GM12864 (cell line): Measurements from ENCODE around the gene KRTAP29-1.
"Not testable (repeated sequence)": the region's sequence is repeated elsewhere in the genome, so short reads cannot be mapped to it uniquely, and the experiment has no call there.

Experiments used
- DNase-seq: peaks from one replicate; pipeline ENCODE4 v3.0.0-alpha.2; 2011; ENCODE audit warnings: low read depth
- H3K4me3 ChIP-seq: 2 replicates; pipeline ENCODE4 v1.5.1; 2011; ENCODE audit warnings: mild to moderate bottlenecking, low read depth, low read length, control low read depth
- CTCF ChIP-seq: IDR thresholded peaks from 2 replicates; pipeline ENCODE4 v1.5.1; 2011; ENCODE audit warnings: low read depth, mild to moderate bottlenecking, moderate library complexity, low read length, control low read depth, inconsistent platforms; ENCODE audit errors: missing control alignments

KRTAP29-1 gene

GRCh38 chr17:41296846-41297245 is 5.8 kb downstream of the KRTAP29-1 start:
- no peak for DNase-seq
- H3K4me3 ChIP-seq = no peak overlapping the region
- no peak for TF ChIP-seq CTCF

GRCh38 chr17:41294016-41294415 is 8.6 kb downstream of the KRTAP29-1 start:
- TF ChIP-seq CTCF = no peak
- DNase-seq = no peak
- H3K4me3 ChIP-seq = no peak overlapping the region

- no peak for DNase-seq
- no peak overlapping the region for H3K4me3 ChIP-seq
- no peak for TF ChIP-seq CTCF
Observed at GRCh38 chr17:41287050-41287449, 15.6 kb downstream of the KRTAP29-1 start.

GRCh38 chr17:41284546-41284945 is 18.1 kb downstream of the KRTAP29-1 start:
- TF ChIP-seq CTCF = no peak
- no peak overlapping the region for H3K4me3 ChIP-seq
- DNase-seq = no peak

- no peak for TF ChIP-seq CTCF
- DNase-seq = no peak
- no peak overlapping the region for H3K4me3 ChIP-seq
Observed at GRCh38 chr17:41284043-41284442, 18.6 kb downstream of the KRTAP29-1 start.

- no peak for DNase-seq
- no peak for TF ChIP-seq CTCF
- no peak overlapping the region for H3K4me3 ChIP-seq
Observed at GRCh38 chr17:41278176-41278955, 24.3 kb downstream of the KRTAP29-1 start.

GRCh38 chr17:41275648-41276190 is 26.9 kb downstream of the KRTAP29-1 start, which contains the start of gene KRTAP9-7:
Gene KRTAP9-7 (plus strand): TSS chr17:41275698. CDS start chr17:41275698, 0 bp downstream.
- H3K4me3 ChIP-seq, DNase-seq: not testable (repeated sequence)
